GM19099 (cell line): ENCODE measurements around the gene SPNS3.

Experiments used
- POLR2A ChIP-seq: IDR thresholded peaks from 3 replicates; pipeline ENCODE4 v1.6.1; 2011; ENCODE audit warnings: low read depth; ENCODE audit not compliant: insufficient read length; ENCODE audit errors: extremely low read depth

SPNS3 gene

GRCh38 chr17:4412933-4413831, 20.6 kb upstream of the SPNS3 start:
- TF ChIP-seq POLR2A = no peak

- TF ChIP-seq POLR2A = no peak
These were observed 16.5 kb upstream of the SPNS3 start for GRCh38 chr17:4417129-4417667.

- no peak for TF ChIP-seq POLR2A
These were observed 13.0 kb upstream of the SPNS3 start for GRCh38 chr17:4420692-4421131.

- no peak for TF ChIP-seq POLR2A
These were observed 10.9 kb upstream of the SPNS3 start for GRCh38 chr17:4422864-4423263.

GRCh38 chr17:4425398-4425797, 8.3 kb upstream of the SPNS3 start:
- TF ChIP-seq POLR2A = no peak

GRCh38 chr17:4426499-4427208, 7.1 kb upstream of the SPNS3 start:
- TF ChIP-seq POLR2A = no peak

- no peak for TF ChIP-seq POLR2A
These were observed 6.2 kb upstream of the SPNS3 start for GRCh38 chr17:4427505-4427904.

GRCh38 chr17:4436381-4436780, 2.6 kb downstream of the SPNS3 start:
- TF ChIP-seq POLR2A = no peak

- no peak for TF ChIP-seq POLR2A
These were observed 3.1 kb downstream of the SPNS3 start for GRCh38 chr17:4436846-4437245.

GRCh38 chr17:4438162-4438944, 4.6 kb downstream of the SPNS3 start:
- TF ChIP-seq POLR2A = no peak

GRCh38 chr17:4440021-4440420, 6.3 kb downstream of the SPNS3 start:
- no peak for TF ChIP-seq POLR2A

GRCh38 chr17:4440690-4441686, 7.2 kb downstream of the SPNS3 start:
- no peak for TF ChIP-seq POLR2A

GRCh38 chr17:4442582-4442981, 8.8 kb downstream of the SPNS3 start:
- no peak for TF ChIP-seq POLR2A

GRCh38 chr17:4443476-4443875, 9.7 kb downstream of the SPNS3 start:
- no peak for TF ChIP-seq POLR2A
